ENCODE measurements around the gene LCLAT1.

DNA sequence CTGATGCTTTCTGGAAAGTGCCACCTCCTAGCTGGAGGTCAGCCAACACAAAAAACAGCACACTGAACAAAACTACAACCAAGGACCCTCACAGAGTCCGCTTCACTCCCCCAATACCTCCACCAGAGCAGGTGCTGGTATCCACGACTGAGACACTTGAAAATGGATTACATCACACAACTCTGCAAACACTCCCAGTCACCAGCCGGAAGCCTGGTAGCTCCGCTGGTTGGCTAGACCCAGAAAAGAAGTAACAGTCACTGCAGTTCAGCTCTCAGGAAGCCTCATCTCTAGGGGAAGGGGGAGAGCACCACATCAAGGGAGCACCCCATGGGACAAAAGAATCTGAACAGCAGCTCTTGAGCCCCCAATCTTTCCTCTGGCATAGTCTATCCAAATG, 175.4 kb downstream of the LCLAT1 start:
- TF ChIP-seq, protein P1, sequence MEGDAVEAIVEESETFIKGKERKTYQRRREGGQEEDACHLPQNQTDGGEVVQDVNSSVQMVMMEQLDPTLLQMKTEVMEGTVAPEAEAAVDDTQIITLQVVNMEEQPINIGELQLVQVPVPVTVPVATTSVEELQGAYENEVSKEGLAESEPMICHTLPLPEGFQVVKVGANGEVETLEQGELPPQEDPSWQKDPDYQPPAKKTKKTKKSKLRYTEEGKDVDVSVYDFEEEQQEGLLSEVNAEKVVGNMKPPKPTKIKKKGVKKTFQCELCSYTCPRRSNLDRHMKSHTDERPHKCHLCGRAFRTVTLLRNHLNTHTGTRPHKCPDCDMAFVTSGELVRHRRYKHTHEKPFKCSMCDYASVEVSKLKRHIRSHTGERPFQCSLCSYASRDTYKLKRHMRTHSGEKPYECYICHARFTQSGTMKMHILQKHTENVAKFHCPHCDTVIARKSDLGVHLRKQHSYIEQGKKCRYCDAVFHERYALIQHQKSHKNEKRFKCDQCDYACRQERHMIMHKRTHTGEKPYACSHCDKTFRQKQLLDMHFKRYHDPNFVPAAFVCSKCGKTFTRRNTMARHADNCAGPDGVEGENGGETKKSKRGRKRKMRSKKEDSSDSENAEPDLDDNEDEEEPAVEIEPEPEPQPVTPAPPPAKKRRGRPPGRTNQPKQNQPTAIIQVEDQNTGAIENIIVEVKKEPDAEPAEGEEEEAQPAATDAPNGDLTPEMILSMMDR (conservative IDR thresholded peaks at IDR 0.05), result no peak
- no peak for TF ChIP-seq ZFX (IDR thresholded peaks at IDR 0.05)
